Lung (tissue), 16 donors: ENCODE results near the gene CRACDL. TPM values are rescaled to one million over a fixed set of nuclear protein-coding genes. Genes with fewer than 3 reads are reported as not detected.
A peak's percentile ranks its signal among the peaks of the same experiment; 100 is the strongest.

Source experiments
- ATAC-seq: fragments of 200-7000 bp; cut with Tn5 transposase; one replicate; pipeline ENCODE4 v1.9.1; 2020; ENCODE audit warnings: moderate number of reproducible peaks; ENCODE audit not compliant: insufficient read depth, low FRiP score
- DNase-seq, 3 donors: peaks; one replicate each; pipeline ENCODE4 v3.0.0-alpha.2; 2013 to 2017
- H3K27ac ChIP-seq, 2 donors: one replicate each; pipeline ENCODE4 v1.5.1; 2013; ENCODE audit warnings: mild to moderate bottlenecking in 2 of 2, moderate library complexity in 2 of 2, control low read depth in 1 of 2, inconsistent platforms in 1 of 2, low read depth in 1 of 2, low read length in 1 of 2
- H3K27me3 ChIP-seq, 3 donors: one replicate each; pipeline ENCODE4 v1.5.1; 2013; ENCODE audit warnings: low read length in 2 of 3; ENCODE audit not compliant: control insufficient read depth in 3 of 3, insufficient read depth in 3 of 3
- H3K36me3 ChIP-seq, 4 donors: one replicate each; pipeline ENCODE4 v1.5.1; 2013; ENCODE audit warnings: low read length in 4 of 4, mild to moderate bottlenecking in 1 of 4, moderate library complexity in 1 of 4; ENCODE audit not compliant: control insufficient read depth in 4 of 4, insufficient read depth in 4 of 4
- H3K4me1 ChIP-seq, 5 donors: one replicate each; pipeline ENCODE4 v1.5.1; 2013; ENCODE audit warnings: low read length in 5 of 5, mild to moderate bottlenecking in 2 of 5, moderate library complexity in 1 of 5; ENCODE audit not compliant: control insufficient read depth in 5 of 5, insufficient read depth in 5 of 5
- H3K4me3 ChIP-seq: one replicate; pipeline ENCODE4 v1.5.1; 2013; ENCODE audit warnings: mild to moderate bottlenecking, control low read depth, moderate library complexity
- H3K9ac ChIP-seq, 2 donors: one replicate each; pipeline ENCODE4 v1.5.1; 2013; ENCODE audit warnings: low read length in 2 of 2, control low read depth in 1 of 2; ENCODE audit not compliant: insufficient read depth in 1 of 2
- H3K9me3 ChIP-seq, 4 donors: one replicate each; pipeline ENCODE4 v1.5.1; 2013; ENCODE audit warnings: low read length in 3 of 4, mild to moderate bottlenecking in 1 of 4, moderate library complexity in 1 of 4; ENCODE audit not compliant: control insufficient read depth in 4 of 4, insufficient read depth in 3 of 4
- CTCF ChIP-seq: IDR thresholded peaks from 2 replicates; pipeline ENCODE4 v1.5.1; 2012; ENCODE audit warnings: mild to moderate bottlenecking; ENCODE audit errors: control extremely low read depth, extremely low read depth
- WGBS, 2 donors: extraction: QIAGEN DNeasy Blood & Tissue Kit; methylation state at CpG; one replicate each; pipeline ENCODE4 v1.1.7; 2013; 5-methylcytosine and 5-hydroxymethylcytosine counted together
- long read RNA-seq, 5 donors: transcript quantifications; one replicate each; lab custom pipeline, GENCODE V29; 2026
- polyA plus RNA-seq, 2 donors: library from polyadenylated mRNA; stranded (reverse); fragments of 200-250 nt; gene quantifications; one replicate each; pipeline ENCODE4 v1.2.1, GENCODE V29; 2013
- total RNA-seq, 2 donors: library from RNA; depleted of rRNA in 1 of 2; stranded (reverse); fragments of >200 nt in 1 of 2; gene quantifications; one replicate each; pipeline ENCODE4 v1.2.1, GENCODE V29; 2014 to 2021
- donor health status: control.
- donor health status: control.
- donor health status: Bipolar disorder and iron deficiency.
- donor health status: healthy.
- donor health status: DM: yes; HTN: yes; CAD: no.

The CRACDL gene
- 10 to 100 TPM; 11.5 to 28.3 TPM for total RNA-seq
- polyA plus RNA-seq = 10 to 100 TPM in 1 of 2 donors, 1 to 10 TPM in 1; 8.9 to 15.0 TPM
- long read RNA-seq, donor 1 = 0 reads
- long read RNA-seq, donor 2 = 0 reads
- long read RNA-seq, donor 3 = 0 reads
- long read RNA-seq, donor 4 = 0 reads
- long read RNA-seq, donor 5 = 0 reads

GRCh38 chr2:98935777-98936352, at the start of gene CRACDL:
Gene CRACDL, minus strand, starts transcription at chr2:98936225. Its CDS starts 89,425 bp downstream, at chr2:98846800.
- Histone ChIP-seq H3K4me3 (peak within 1 kb of the TSS; percentile 50), H3K9ac (no peak within 1 kb of the TSS), H3K4me1 (peaks cover 0 to 11% (median 3%) of the 10 kb centered on the region in 5 donors), H3K9me3 (no peaks in the 10 kb centered on the region), H3K36me3 (no peaks in the 10 kb centered on the region), H3K27ac (no peak within 1 kb of the TSS), H3K27me3 (peaks cover 0 to 46% (median 43%) of the 10 kb centered on the region in 3 donors)
- 0 to 1% methylated on average over 55 to 82 of the region's 82 CpGs for WGBS, 2 donors
- DNase-seq (peak in 1 of 3 donors; percentile 35), ATAC-seq (peak; percentile 60)
- TF ChIP-seq CTCF = no peak

- DNase-seq (no peak), ATAC-seq (no peak)
- H3K27me3 ChIP-seq = no peaks in the 10 kb centered on the region
- no peak overlapping the region for H3K27ac ChIP-seq
- no peak overlapping the region for H3K4me3 ChIP-seq
- H3K9me3 ChIP-seq = peaks cover 0 to 11% (median under 1%) of the 10 kb centered on the region in 4 donors
- 71 to 72% methylated on average over 2 of the region's 2 CpGs for WGBS, 2 donors
- H3K9ac ChIP-seq = no peak overlapping the region
- H3K36me3 ChIP-seq = no peaks in the 10 kb centered on the region
- no peaks in the 10 kb centered on the region for H3K4me1 ChIP-seq
- no peak for TF ChIP-seq CTCF
These were observed 39.6 kb upstream of the CRACDL start for GRCh38 chr2:98975611-98976010.

GRCh38 chr2:98972582-98973167, 36.6 kb upstream of the CRACDL start:
- Histone ChIP-seq H3K9ac (no peak overlapping the region), H3K4me1 (no peaks in the 10 kb centered on the region), H3K27ac (no peak overlapping the region), H3K4me3 (no peak overlapping the region), H3K9me3 (peaks cover 0 to 11% (median 1%) of the 10 kb centered on the region in 4 donors), H3K36me3 (no peaks in the 10 kb centered on the region), H3K27me3 (no peaks in the 10 kb centered on the region)
- 96% methylated on average over 1 of the region's 1 CpG for WGBS, 2 donors
- ATAC-seq (no peak), DNase-seq (no peak)
- no peak for TF ChIP-seq CTCF
